IMR-90 (cell line): ENCODE data around the gene ENPP7. TPM values are rescaled to one million over a fixed set of nuclear protein-coding genes. Genes with fewer than 3 reads are reported as not detected.

Experiments
- ATAC-seq: fragments of 200-7000 bp; cut with Tn5 transposase; 2 replicates; pipeline ENCODE4 v1.9.1; 2020; ENCODE audit warnings: low read depth, mild to moderate bottlenecking, moderate library complexity
- BruUV-seq: library from RNA; stranded (reverse); fragments of 400-500 nt; replicated peaks from 2 replicates; lab custom pipeline; 2021; lab: Mats Ljungman, UMichigan
- CTCF ChIA-PET: fragments of 300-600 bp; formaldehyde crosslinking; extraction: SDS; loops from one replicate; lab custom pipeline; 2021; ENCODE audit warnings: antibody characterized with exemption; lab: Yijun Ruan, JAX
- POLR2A ChIA-PET: fragments of 300-600 bp; sonication (Branson Sonifier 250); formaldehyde crosslinking; loops from one replicate; lab custom pipeline; 2022; ENCODE audit warnings: antibody characterized with exemption; ENCODE audit not compliant: unreplicated experiment; lab: Charles Lee
- DNase-seq: peaks from one replicate; pipeline ENCODE4 v3.0.0; 2013
- H2AFZ ChIP-seq: replicated peaks from 2 replicates; pipeline ENCODE3; 2013; ENCODE audit warnings: low read length, mild to moderate bottlenecking; ENCODE audit not compliant: poor library complexity
- H2AK5ac ChIP-seq: 2 replicates; pipeline ENCODE4 v1.6.1; 2013; ENCODE audit warnings: low read depth, low read length, inconsistent platforms
- H2AK9ac ChIP-seq: replicated peaks from 2 replicates; pipeline ENCODE3; 2013; ENCODE audit warnings: mild to moderate bottlenecking, low read depth, low read length, moderate library complexity; ENCODE audit not compliant: poor library complexity
- H2BK120ac ChIP-seq: 2 replicates; pipeline ENCODE4 v1.6.1; 2013; ENCODE audit warnings: low read depth, low read length, inconsistent platforms
- H2BK15ac ChIP-seq: 3 replicates; pipeline ENCODE4 v1.6.1; 2013; ENCODE audit warnings: low read depth, low read length, inconsistent platforms
- H2BK20ac ChIP-seq: 2 replicates; pipeline ENCODE4 v1.6.1; 2013; ENCODE audit warnings: low read depth, mild to moderate bottlenecking, inconsistent platforms, low read length, moderate library complexity
- H2BK5ac ChIP-seq: 2 replicates; pipeline ENCODE4 v1.6.1; 2013; ENCODE audit warnings: mild to moderate bottlenecking, low read depth, low read length, inconsistent platforms; ENCODE audit not compliant: poor library complexity, severe bottlenecking
- H3K14ac ChIP-seq: replicated peaks from 2 replicates; pipeline ENCODE4 v1.6.1; 2013; ENCODE audit warnings: low read depth, low read length, inconsistent platforms
- H3K18ac ChIP-seq: 2 replicates; pipeline ENCODE4 v1.6.1; 2013; ENCODE audit warnings: low read depth, low read length, control low read depth
- H3K23ac ChIP-seq: 2 replicates; pipeline ENCODE4 v1.6.1; 2013; ENCODE audit warnings: low read depth, low read length, inconsistent platforms
- H3K27ac ChIP-seq: 2 replicates; pipeline ENCODE4 v1.5.1; 2013; ENCODE audit warnings: mild to moderate bottlenecking, control low read depth, low read length; ENCODE audit not compliant: insufficient read depth
- H3K27me3 ChIP-seq: 2 replicates; pipeline ENCODE4 v1.6.1; 2013; ENCODE audit warnings: low read length; ENCODE audit not compliant: control insufficient read depth, insufficient read depth
- H3K36me3 ChIP-seq: 2 replicates; pipeline ENCODE4 v1.6.1; 2013; ENCODE audit warnings: low read length, mixed read lengths; ENCODE audit not compliant: control insufficient read depth, insufficient read depth
- H3K4ac ChIP-seq: 2 replicates; pipeline ENCODE4 v1.6.1; 2013; ENCODE audit warnings: low read depth, low read length, inconsistent platforms
- H3K4me1 ChIP-seq: 2 replicates; pipeline ENCODE4 v1.6.1; 2013; ENCODE audit warnings: low read length, mixed read lengths; ENCODE audit not compliant: control insufficient read depth, insufficient read depth
- H3K4me2 ChIP-seq: 2 replicates; pipeline ENCODE4 v1.6.1; 2013; ENCODE audit warnings: low read depth, mild to moderate bottlenecking, control low read depth, low read length, moderate library complexity
- H3K4me3 ChIP-seq: 2 replicates; pipeline ENCODE4 v1.5.1; 2013; ENCODE audit warnings: low read depth, mild to moderate bottlenecking, control low read depth, low read length, moderate library complexity; ENCODE audit not compliant: insufficient read depth
- H3K56ac ChIP-seq: 2 replicates; pipeline ENCODE4 v1.6.1; 2013; ENCODE audit warnings: low read length, inconsistent platforms; ENCODE audit not compliant: insufficient read depth; ENCODE audit errors: extremely low read depth
- H3K79me1 ChIP-seq, 2 experiments: 2 replicates each; pipeline ENCODE4 v1.6.1; 2013; ENCODE audit warnings: low read length in 2 of 2, inconsistent platforms in 1 of 2, low read depth in 1 of 2
- H3K9ac ChIP-seq: 2 replicates; pipeline ENCODE4 v1.6.1; 2013; ENCODE audit warnings: low read depth, low read length, control low read depth
- H3K9me1 ChIP-seq: 2 replicates; pipeline ENCODE4 v1.6.1; 2013; ENCODE audit warnings: low read length, inconsistent platforms; ENCODE audit not compliant: insufficient read depth
- H3K9me3 ChIP-seq: 2 replicates; pipeline ENCODE4 v1.6.1; 2013; ENCODE audit warnings: low read length; ENCODE audit not compliant: control insufficient read depth, insufficient read depth
- H4K20me1 ChIP-seq: 2 replicates; pipeline ENCODE4 v1.6.1; 2013; ENCODE audit warnings: low read length, inconsistent platforms; ENCODE audit not compliant: insufficient read depth
- H4K5ac ChIP-seq: 2 replicates; pipeline ENCODE4 v1.6.1; 2013; ENCODE audit warnings: mild to moderate bottlenecking, low read depth, low read length, control low read depth
- H4K8ac ChIP-seq, 2 experiments: 2 replicates each; pipeline ENCODE4 v1.6.1; 2013; ENCODE audit warnings: low read depth in 2 of 2, low read length in 2 of 2, control low read depth in 1 of 2, inconsistent platforms in 1 of 2
- H4K91ac ChIP-seq: 2 replicates; pipeline ENCODE4 v1.6.1; 2013; ENCODE audit warnings: low read depth, low read length, inconsistent platforms; ENCODE audit not compliant: insufficient read depth
- BHLHE40 ChIP-seq: fragments of 150-350 bp; IDR thresholded peaks from 2 replicates; pipeline ENCODE4 v1.6.1; 2016; ENCODE audit warnings: mild to moderate bottlenecking, low read depth, low read length
- CHD1 ChIP-seq: IDR thresholded peaks from 2 replicates; pipeline ENCODE4 v1.6.1; 2012; ENCODE audit warnings: low read depth, low read length, improper control_type of control experiment
- ELK1 ChIP-seq: fragments of 150-350 bp; IDR thresholded peaks from 2 replicates; pipeline ENCODE4 v1.6.1; 2016; ENCODE audit warnings: low read depth, mild to moderate bottlenecking, low read length, moderate library complexity, borderline replicate concordance
- FOS ChIP-seq: fragments of 150-350 bp; IDR thresholded peaks from 2 replicates; pipeline ENCODE4 v1.6.1; 2016; ENCODE audit warnings: low read depth, low read length
- MAZ ChIP-seq: IDR thresholded peaks from 2 replicates; pipeline ENCODE4 v1.6.1; 2012; ENCODE audit warnings: low read depth, mild to moderate bottlenecking, low read length, improper control_type of control experiment, moderate library complexity, borderline replicate concordance
- MXI1 ChIP-seq: IDR thresholded peaks from 2 replicates; pipeline ENCODE4 v1.6.1; 2012; ENCODE audit warnings: low read depth, mild to moderate bottlenecking, low read length, moderate library complexity, borderline replicate concordance
- POLR2A ChIP-seq: IDR thresholded peaks from 2 replicates; pipeline ENCODE4 v1.6.1; 2012; ENCODE audit warnings: mild to moderate bottlenecking, low read depth, low read length
- RFX5 ChIP-seq: IDR thresholded peaks from 2 replicates; pipeline ENCODE4 v1.8.0; 2012; ENCODE audit warnings: low read depth, mild to moderate bottlenecking, low read length, moderate library complexity
- SMC3 ChIP-seq: fragments of 150-350 bp; IDR thresholded peaks from 2 replicates; pipeline ENCODE4 v1.6.1; 2016; ENCODE audit warnings: low read depth, mild to moderate bottlenecking, antibody characterized with exemption, low read length, moderate library complexity
- USF2 ChIP-seq: fragments of 150-350 bp; IDR thresholded peaks from 2 replicates; pipeline ENCODE4 v1.6.1; 2017; ENCODE audit warnings: mild to moderate bottlenecking, antibody characterized with exemption, low read length, low read depth
- WGBS, 2 experiments: methylation state at CpG; one replicate each; pipeline versions ENCODE4 v1.1.5 to v1.1.7; 2013; ENCODE audit warnings: missing lambda C conversion rate in 2 of 2; ENCODE audit not compliant: insufficient read length in 1 of 2; ENCODE audit errors: extremely low coverage in 2 of 2; 5-methylcytosine and 5-hydroxymethylcytosine counted together
- dilution Hi-C: fragments of 300-500 bp; cut with HindIII; formaldehyde crosslinking; loops from one replicate; pipeline ENCODE4 v1.14.3; 2018; ENCODE audit warnings: low sequenced_read_pairs; ENCODE audit not compliant: unreplicated experiment
- in situ Hi-C: fragments of 300-500 bp; cut with MboI; formaldehyde crosslinking; loops from 3 replicates; pipeline ENCODE4 v1.14.3; 2019; ENCODE audit warnings: low sequenced_read_pairs, inconsistent platforms, mixed read lengths
- intact Hi-C: fragments of 100-400 bp; cut with micrococcal nuclease; formaldehyde crosslinking; loops from 2 replicates; pipeline ENCODE4 v1.10.0; 2022
- polyA plus RNA-seq, 3 experiments: library from polyadenylated mRNA; depleted of rRNA; stranded (reverse); fragments of >200 nt; gene quantifications; 2 replicates each; pipeline ENCODE4 v1.2.3, GENCODE V29; 2012; ENCODE audit warnings: low replicate concordance in 1 of 3
- total RNA-seq: library from RNA; depleted of rRNA; stranded (reverse); fragments of >200 nt; gene quantifications from 2 replicates; pipeline ENCODE4 v1.2.3, GENCODE V29; 2012

ENPP7 gene
- total and polyA plus RNA-seq, 2 of the 4 experiments (the other 2 are of a cell fraction), result not detected

GRCh38 chr17:79785017-79785899, 54.5 kb downstream of the ENPP7 start:
- Histone ChIP-seq H4K5ac (no peak overlapping the region), H3K9me3 (no peaks in the 10 kb centered on the region), H4K20me1 (0 out of 2 replicates have a peak, but pooled peaks cover 5% of the 10 kb centered on the region), H3K9me1 (no peaks in the 10 kb centered on the region), H3K4ac (no peak overlapping the region), H2BK120ac (no peak overlapping the region), H3K4me3 (no peak overlapping the region), H3K36me3 (peaks cover 4% of the 10 kb centered on the region), H2AK9ac (no peak overlapping the region), H3K79me1 (no peaks in the 10 kb centered on the region), H2AK5ac (no peak overlapping the region), H2BK5ac (no peak overlapping the region), H2BK20ac (no peak overlapping the region), H2BK15ac (no peak overlapping the region), H3K27me3 (peaks cover 21% of the 10 kb centered on the region), H3K9ac (no peak overlapping the region), H3K27ac (no peak overlapping the region), H2AFZ (peak overlapping the region; percentile 30), H3K4me2 (no peak overlapping the region), H3K23ac (no peak overlapping the region), H3K14ac (no peak overlapping the region), H4K8ac (no peak overlapping the region), H3K56ac (no peak overlapping the region), H3K18ac (no peak overlapping the region), H4K91ac (no peak overlapping the region), H3K4me1 (no peaks in the 10 kb centered on the region; the same call in 1 of the 2 replicates)
- intact Hi-C loops, result no loop called here
- POLR2A ChIA-PET, result no interaction called here
- WGBS, 2 experiments, result 86% methylated on average over 6 of the region's 17 CpGs; no CpG with 5 or more reads in 1 of the 2 experiments
- no TSS peak for BruUV-seq
- DNase-seq (no peak), ATAC-seq (no peak)
- in situ Hi-C loops, result loop anchor here (10.0 kb wide), 1 partner anchor 130 kb away; no protein-coding TSS in a partner anchor
- CTCF ChIA-PET, result no interaction called here
- dilution Hi-C loops, result no loop called here
- TF ChIP-seq MXI1 (no peak), RFX5 (no peak), ELK1 (no peak), FOS (no peak), BHLHE40 (no peak), CHD1 (no peak), MAZ (no peak), POLR2A (no peak), SMC3 (no peak), USF2 (no peak)
